Muscle layer of colon (tissue), 2 donors: Measurements from ENCODE around the gene ASB12.

Experiments
- H3K27ac ChIP-seq: one replicate; pipeline ENCODE4 v1.7.0; 2013; ENCODE audit warnings: low read depth, mild to moderate bottlenecking, low read length, moderate library complexity
- H3K27me3 ChIP-seq, 2 donors: one replicate each; pipeline ENCODE4 v1.7.0; 2013; ENCODE audit warnings: low read length in 2 of 2, mild to moderate bottlenecking in 2 of 2; ENCODE audit not compliant: insufficient read depth in 2 of 2, control insufficient read depth in 1 of 2
- H3K36me3 ChIP-seq: one replicate; pipeline ENCODE4 v1.7.0; 2013; ENCODE audit warnings: mild to moderate bottlenecking, low read length; ENCODE audit not compliant: insufficient read depth
- H3K4me1 ChIP-seq: one replicate; pipeline ENCODE4 v1.7.0; 2013; ENCODE audit warnings: mild to moderate bottlenecking, low read length; ENCODE audit not compliant: insufficient read depth
- H3K4me3 ChIP-seq, 2 donors: one replicate each; pipeline ENCODE4 v1.7.0; 2013; ENCODE audit warnings: low read length in 2 of 2, low read depth in 1 of 2, mild to moderate bottlenecking in 1 of 2, moderate library complexity in 1 of 2
- H3K9ac ChIP-seq: one replicate; pipeline ENCODE4 v1.7.0; 2013; ENCODE audit warnings: low read length
- H3K9me3 ChIP-seq: one replicate; pipeline ENCODE4 v1.7.0; 2013; ENCODE audit warnings: mild to moderate bottlenecking, low read length
- donor health status: abdominal sarcoma.
- donor health status: Adenocarcinoma of cecum.

Gene ASB12

GRCh38 chrX:64202808-64203325 lies 27.5 kb downstream of the ASB12 start:
- no peaks in the 10 kb centered on the region for H3K27me3 ChIP-seq
- no peaks in the 10 kb centered on the region for H3K36me3 ChIP-seq
- H3K9me3 ChIP-seq = no peaks in the 10 kb centered on the region
- H3K27ac ChIP-seq = no peak overlapping the region
- H3K4me1 ChIP-seq = peaks cover 32% of the 10 kb centered on the region
- no peak overlapping the region for H3K4me3 ChIP-seq
- H3K9ac ChIP-seq = no peak overlapping the region

DNA sequence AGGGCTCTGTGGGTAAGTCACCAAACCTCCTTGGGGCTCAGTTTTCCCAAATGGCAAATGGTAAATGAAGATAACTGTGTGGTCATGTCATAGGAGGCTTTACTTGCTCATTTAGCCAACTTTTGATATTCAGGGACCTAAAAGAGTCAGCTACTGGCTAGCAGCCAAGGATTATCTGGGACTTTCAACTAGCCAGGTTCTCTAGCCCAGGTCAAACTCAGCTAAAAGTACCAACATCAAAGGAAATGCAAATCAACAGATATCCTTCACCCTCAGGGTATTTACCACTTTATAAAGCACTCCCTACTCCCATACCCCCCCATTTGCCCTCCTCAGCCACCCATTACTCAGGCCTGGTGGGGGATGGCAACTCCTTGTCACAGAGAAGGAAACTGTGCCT lies 32.4 kb downstream of the ASB12 start:
- H3K36me3 ChIP-seq = no peaks in the 10 kb centered on the region
- no peak overlapping the region for H3K4me3 ChIP-seq
- peaks cover 11% of the 10 kb centered on the region for H3K4me1 ChIP-seq
- H3K27ac ChIP-seq = no peak overlapping the region
- H3K9ac ChIP-seq = no peak overlapping the region
- H3K27me3 ChIP-seq = no peaks in the 10 kb centered on the region
- no peaks in the 10 kb centered on the region for H3K9me3 ChIP-seq

DNA sequence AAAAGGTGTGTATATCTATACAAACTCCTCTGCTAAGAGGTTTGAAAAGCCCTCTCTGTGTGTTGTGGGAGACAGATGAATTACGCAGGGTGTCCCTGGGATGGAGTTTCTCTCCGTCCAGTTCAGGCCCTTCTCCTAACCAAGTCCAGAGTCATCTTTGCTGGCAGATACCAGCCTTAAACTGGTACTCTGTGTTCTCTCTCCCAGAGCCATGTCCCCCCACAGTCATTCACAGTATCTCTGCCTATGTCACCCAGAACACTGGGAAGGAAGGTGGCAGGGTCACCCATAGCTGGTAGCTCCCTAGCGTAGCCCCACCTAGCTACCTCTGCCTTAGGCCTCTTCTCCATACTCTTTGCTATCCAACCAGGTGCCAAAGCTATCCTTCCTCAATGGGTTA lies 33.8 kb downstream of the ASB12 start:
- peaks cover 4% of the 10 kb centered on the region for H3K36me3 ChIP-seq
- no peak overlapping the region for H3K9ac ChIP-seq
- no peak overlapping the region for H3K4me3 ChIP-seq
- H3K27ac ChIP-seq = no peak overlapping the region
- H3K27me3 ChIP-seq = no peaks in the 10 kb centered on the region
- no peaks in the 10 kb centered on the region for H3K4me1 ChIP-seq
- H3K9me3 ChIP-seq = no peaks in the 10 kb centered on the region

DNA sequence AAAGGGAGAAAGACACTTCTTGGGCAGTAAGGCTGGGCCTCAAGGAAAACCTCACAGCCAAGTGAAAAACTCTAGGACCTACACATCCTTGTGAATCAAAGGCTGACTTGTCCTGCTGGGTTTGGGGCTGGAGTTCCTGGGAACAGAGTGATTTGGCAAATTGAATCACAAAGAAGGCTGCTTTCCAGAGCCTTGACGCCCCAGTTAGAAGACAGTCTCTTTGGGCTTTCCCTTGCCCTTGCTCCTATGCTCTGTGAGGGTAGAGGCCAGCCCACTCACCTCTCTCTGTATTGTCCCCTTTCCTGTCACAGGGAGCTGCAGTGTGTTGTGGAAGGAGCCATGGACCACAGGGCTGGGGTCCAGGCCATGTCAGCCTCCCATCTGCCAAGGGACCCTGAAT lies 34.5 kb downstream of the ASB12 start:
- Histone ChIP-seq H3K27ac (no peak overlapping the region), H3K9me3 (no peaks in the 10 kb centered on the region), H3K4me3 (no peak overlapping the region), H3K9ac (no peak overlapping the region), H3K27me3 (no peaks in the 10 kb centered on the region), H3K36me3 (peaks cover 11% of the 10 kb centered on the region), H3K4me1 (no peaks in the 10 kb centered on the region)

DNA sequence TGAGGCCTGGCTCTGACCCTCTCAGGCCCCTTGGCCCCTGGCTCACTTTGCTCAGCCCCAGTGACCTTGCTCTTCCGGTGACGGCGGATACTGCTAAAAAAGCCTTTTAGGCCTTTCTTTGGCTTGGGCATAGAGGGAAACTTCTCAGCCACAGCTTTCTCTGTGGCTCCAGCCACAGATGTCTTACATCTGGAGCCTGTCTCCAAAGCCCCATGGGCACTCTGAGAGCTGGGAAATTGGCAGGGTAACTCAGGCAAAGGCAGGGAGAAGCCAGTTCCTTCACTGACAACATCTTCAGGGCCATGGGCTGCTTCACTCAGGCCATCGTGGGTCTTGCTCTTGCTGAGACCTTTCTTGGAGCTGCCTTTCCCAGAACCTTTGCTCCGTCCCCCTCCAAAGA lies 37.7 kb downstream of the ASB12 start:
- no peaks in the 10 kb centered on the region for H3K4me1 ChIP-seq
- no peak overlapping the region for H3K27ac ChIP-seq
- H3K9ac ChIP-seq = no peak overlapping the region
- no peaks in the 10 kb centered on the region for H3K9me3 ChIP-seq
- no peaks in the 10 kb centered on the region for H3K27me3 ChIP-seq
- H3K36me3 ChIP-seq = peaks cover 15% of the 10 kb centered on the region
- no peak overlapping the region for H3K4me3 ChIP-seq

- Histone ChIP-seq H3K9me3 (no peaks in the 10 kb centered on the region), H3K9ac (no peak overlapping the region), H3K4me3 (no peak overlapping the region)
Observed at GRCh38 chrX:64192040-64192439, 38.4 kb downstream of the ASB12 start.

DNA sequence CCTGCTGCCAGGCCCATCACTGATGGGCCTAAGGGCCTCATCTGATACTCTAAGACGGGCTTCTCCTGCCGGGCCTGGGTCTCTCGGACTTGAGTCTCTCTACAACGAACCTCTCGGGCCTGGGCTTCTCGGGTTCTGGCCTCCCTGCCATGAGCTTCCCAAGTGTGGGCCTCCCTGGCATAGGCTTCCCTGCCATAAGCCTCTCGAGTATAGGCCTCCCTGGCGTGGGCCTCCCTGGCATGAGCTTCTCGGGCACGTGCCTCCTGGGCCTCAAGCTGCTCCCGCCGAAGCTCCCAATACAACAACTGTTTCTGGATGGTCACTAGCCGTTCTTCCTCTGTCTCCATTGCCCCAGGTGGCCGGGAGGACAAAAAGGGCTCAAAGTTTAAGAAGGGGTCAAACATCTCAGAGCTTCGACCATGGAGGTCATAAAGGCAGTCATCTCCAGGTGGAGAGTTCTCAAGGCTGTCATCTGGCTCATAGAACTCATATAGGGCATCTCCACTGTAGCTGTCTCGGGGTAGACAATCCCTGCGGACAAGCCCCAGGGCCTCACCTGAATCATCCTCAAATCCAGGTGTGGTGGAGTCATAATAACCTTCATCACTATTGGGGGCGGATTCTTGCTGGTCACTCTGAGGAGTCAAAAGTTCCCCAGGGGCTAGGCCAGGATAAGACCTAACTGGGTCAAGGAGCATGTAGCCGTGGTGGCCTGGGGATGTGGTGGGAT lies 39.0 kb downstream of the ASB12 start:
- no peak overlapping the region for H3K27ac ChIP-seq
- no peak overlapping the region for H3K9ac ChIP-seq
- no peaks in the 10 kb centered on the region for H3K4me1 ChIP-seq
- H3K4me3 ChIP-seq = no peak overlapping the region
- H3K27me3 ChIP-seq = no peaks in the 10 kb centered on the region
- H3K36me3 ChIP-seq = peaks cover 15% of the 10 kb centered on the region
- no peaks in the 10 kb centered on the region for H3K9me3 ChIP-seq

More at GRCh38 chrX:64192040-64192439, 38.4 kb downstream of the ASB12 start:
- no peaks in the 10 kb centered on the region for H3K27me3 ChIP-seq
- peaks cover 15% of the 10 kb centered on the region for H3K36me3 ChIP-seq
- no peaks in the 10 kb centered on the region for H3K4me1 ChIP-seq
- no peak overlapping the region for H3K27ac ChIP-seq

- H3K9me3 ChIP-seq = no peaks in the 10 kb centered on the region
- H3K9ac ChIP-seq = no peak overlapping the region
- peaks cover 15% of the 10 kb centered on the region for H3K36me3 ChIP-seq
- H3K4me1 ChIP-seq = no peaks in the 10 kb centered on the region
- H3K27ac ChIP-seq = no peak overlapping the region
- no peaks in the 10 kb centered on the region for H3K27me3 ChIP-seq
- H3K4me3 ChIP-seq = no peak overlapping the region
Observed at GRCh38 chrX:64190136-64190740, 40.2 kb downstream of the ASB12 start.

GRCh38 chrX:64188901-64189300 lies 41.5 kb downstream of the ASB12 start:
- H3K27ac ChIP-seq = no peak overlapping the region
- no peaks in the 10 kb centered on the region for H3K27me3 ChIP-seq
- H3K9me3 ChIP-seq = no peaks in the 10 kb centered on the region
- peaks cover 15% of the 10 kb centered on the region for H3K36me3 ChIP-seq
- H3K4me3 ChIP-seq = no peak overlapping the region
- no peaks in the 10 kb centered on the region for H3K4me1 ChIP-seq
- H3K9ac ChIP-seq = no peak overlapping the region

DNA sequence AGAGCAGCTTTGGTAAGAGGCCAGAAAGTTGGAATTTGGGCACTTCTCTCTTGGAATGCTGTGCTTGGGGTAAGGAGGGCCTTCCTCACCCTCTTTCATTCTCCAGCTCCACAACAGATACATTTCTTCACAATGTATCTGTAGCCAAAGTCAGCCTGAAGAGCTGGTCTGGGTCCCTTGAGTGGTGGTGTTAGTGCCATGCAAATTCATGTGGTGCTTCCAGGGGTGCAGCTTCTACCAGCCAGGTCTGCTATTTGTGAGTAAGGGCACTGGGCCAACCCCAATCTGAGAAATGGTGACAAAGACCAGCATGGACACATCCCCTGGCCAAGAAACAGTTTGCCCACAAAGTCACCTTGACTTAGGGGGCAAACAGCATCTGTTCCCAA lies 42.7 kb downstream of the ASB12 start:
- Histone ChIP-seq H3K4me1 (no peaks in the 10 kb centered on the region), H3K27me3 (no peaks in the 10 kb centered on the region), H3K36me3 (peaks cover 13% of the 10 kb centered on the region), H3K9ac (no peak overlapping the region), H3K27ac (no peak overlapping the region), H3K9me3 (no peaks in the 10 kb centered on the region), H3K4me3 (no peak overlapping the region)

GRCh38 chrX:64186974-64187761 lies 43.2 kb downstream of the ASB12 start:
- Histone ChIP-seq H3K9me3 (no peaks in the 10 kb centered on the region), H3K27me3 (no peaks in the 10 kb centered on the region), H3K9ac (no peak overlapping the region), H3K36me3 (peaks cover 11% of the 10 kb centered on the region), H3K4me1 (no peaks in the 10 kb centered on the region), H3K27ac (no peak overlapping the region), H3K4me3 (no peak overlapping the region)
